HG02870 (cell line): ENCODE results near the gene PRKAR2B.
"Not testable (repeated sequence)": the region's sequence is repeated elsewhere in the genome, so short reads cannot be mapped to it uniquely, and the experiment has no call there.

Source experiments
- ATAC-seq: cut with Tn5 transposase; IDR thresholded peaks from one replicate; pipeline ENCODE4 v1.9.1; 2021; ENCODE audit warnings: mild to moderate bottlenecking, moderate library complexity; ENCODE audit not compliant: unreplicated experiment

PRKAR2B gene

DNA sequence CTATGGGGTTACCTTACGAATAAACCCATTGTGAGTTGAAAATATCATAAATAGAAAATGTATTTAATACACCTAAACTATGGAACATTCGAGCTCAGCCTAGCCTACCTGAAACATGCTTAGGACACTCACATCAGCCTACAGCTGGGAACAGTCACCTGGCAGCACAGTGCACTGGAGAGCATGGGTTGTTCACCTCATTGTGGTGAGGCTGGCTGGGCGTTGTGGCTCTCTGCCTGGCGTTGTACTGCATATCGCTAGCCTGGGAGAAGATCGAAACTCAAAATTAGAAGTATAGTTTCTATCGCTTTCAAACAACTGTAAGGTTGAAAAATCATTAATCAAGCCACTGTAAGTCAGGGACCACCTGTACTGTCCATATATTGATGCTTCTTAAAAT lies 107.0 kb downstream of the PRKAR2B start:
- ATAC-seq = no peak

DNA sequence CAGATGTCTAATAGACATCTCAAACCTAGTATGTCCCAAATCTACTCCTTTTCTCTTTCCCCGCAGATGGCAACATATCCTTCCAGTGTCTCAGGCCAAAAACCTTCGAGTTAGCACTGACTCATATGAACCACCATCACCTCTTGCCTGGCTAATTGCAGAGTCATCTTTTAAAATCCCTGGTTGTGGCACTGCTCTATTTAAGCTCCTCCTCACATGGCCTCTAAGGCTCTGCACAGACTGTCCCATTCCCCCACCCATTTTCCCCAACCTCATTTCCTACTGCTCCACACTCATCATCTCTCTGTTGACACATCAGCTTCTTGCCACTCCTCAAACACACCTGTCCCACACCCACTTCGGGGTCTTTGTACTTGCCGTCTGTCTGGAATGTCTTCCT lies 107.5 kb downstream of the PRKAR2B start:
- no peak for ATAC-seq

DNA sequence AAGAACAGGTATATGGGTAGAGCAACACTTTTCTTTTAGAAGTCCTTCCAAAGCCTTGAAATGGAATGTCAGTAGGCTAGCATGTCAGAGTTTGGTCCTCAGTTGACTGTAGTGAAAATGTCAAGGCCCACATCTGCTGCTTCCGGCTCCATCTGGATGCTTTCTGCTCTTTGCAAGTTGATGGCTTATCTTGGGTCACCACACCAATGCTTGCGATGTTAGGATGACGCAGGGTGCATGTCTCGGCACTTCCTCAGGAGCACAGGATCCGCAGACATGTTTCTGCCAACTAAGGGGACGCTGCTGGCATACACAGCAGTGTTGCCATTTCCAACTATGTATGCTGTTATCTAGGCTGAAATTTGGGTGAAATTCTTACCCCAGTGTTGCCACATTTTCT lies 110.3 kb downstream of the PRKAR2B start:
- ATAC-seq = no peak

DNA sequence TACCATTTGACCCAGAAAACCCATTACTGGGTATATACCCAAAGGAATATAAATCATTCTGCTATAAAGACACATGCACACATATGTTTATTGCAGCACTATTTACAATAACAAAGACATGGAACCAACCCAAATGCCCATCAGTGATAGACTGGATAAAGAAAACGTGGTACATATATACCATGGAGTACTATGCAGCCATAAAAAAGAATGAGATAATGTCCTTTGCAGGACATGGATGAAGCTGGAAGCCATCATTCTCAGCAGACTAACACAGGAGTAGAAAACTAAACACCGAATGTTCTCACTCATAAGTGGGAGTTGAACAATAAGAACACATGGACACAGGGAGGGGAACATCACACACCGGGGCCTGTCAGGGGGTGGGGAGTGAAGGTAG lies 111.2 kb downstream of the PRKAR2B start:
- not testable (repeated sequence) for ATAC-seq

DNA sequence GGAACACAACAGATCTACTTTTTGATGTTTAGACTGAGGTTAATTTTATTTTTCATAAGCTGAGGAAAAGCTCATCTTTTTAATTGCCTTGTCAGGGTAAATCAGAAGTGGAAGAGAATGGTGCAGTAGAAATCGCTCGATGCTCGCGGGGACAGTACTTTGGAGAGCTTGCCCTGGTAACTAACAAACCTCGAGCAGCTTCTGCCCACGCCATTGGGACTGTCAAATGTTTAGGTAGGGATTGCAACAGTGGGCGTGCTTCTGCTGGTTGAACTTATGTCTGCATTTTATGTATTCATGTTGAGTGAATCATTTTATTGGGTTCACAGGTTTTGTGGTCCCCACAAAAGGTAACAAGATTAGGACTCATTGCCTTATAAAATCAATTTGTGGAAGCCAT lies 112.6 kb downstream of the PRKAR2B start:
- ATAC-seq = no peak

DNA sequence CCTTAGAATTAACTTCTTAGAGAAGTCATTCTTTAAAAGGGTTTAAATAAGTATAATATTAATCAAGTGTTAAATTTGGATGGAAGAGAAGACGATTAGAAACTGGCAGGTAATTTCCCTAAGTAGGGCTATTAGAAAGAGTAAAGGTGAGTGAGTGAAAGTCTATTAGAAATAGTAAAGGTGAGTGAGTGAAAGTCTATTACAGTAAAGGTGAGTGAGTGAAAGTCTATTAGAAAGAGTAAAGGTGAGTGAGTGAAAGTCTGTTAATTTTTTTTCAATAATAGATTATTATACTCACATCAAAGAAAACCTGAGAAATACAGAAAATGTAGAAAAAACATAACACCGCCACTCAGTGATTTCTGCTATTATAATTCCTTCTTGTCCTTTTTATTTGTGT lies 113.5 kb downstream of the PRKAR2B start:
- no peak for ATAC-seq

DNA sequence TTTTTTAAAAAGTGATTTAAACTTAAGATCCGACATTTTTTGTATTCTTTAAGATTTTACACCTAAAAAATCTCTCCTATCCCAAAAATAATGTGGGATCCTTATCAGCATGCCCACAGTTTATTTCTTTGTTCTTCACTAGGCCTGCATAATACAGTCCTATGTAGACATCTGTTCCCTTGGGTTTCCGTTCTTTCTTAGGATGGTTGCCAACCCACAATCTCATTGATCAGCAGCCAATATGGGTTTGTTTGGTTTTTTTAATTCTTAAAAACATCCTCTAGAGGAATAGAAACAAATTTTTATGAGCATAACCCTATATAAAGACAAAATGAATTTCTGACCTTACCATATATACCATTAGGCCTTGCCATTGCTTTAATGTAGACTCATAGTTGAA lies 115.9 kb downstream of the PRKAR2B start:
- no peak for ATAC-seq

DNA sequence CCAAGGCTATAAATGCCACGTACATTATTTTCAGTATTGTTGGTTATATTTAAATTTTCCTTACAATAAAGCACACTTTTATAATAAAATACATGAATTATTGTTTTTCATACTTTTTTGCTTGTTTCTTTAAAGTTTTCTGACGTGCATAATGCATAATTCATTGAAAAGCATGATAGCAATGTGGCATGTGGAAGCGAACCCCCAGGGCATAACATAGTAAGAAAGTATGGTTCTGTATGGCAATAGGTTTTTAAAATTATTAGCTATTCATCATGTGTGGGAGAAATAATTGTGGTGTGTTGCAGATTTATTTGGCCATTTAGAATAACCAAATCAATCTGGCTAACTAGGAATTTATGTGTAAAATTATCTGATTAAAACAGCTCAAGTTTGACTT lies 116.9 kb downstream of the PRKAR2B start:
- ATAC-seq = no peak

DNA sequence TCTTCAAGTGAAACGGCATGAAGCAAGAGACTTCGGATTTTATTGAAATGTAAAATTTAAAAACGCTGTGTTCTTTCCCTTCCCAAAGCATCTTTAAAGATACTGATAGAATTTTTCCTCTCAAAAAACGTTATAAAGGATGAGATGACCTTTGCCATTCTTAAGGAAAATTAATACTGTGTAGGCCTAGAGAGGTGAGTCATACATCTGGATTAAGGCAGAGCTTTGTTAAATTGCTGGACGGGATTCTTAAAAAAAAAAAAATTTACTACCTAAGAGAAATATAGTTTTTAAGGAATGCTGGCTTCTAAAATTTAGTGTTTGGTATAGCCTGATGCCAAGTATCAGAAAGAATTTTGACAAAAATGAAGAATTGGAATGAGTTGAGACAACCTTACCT lies 118.0 kb downstream of the PRKAR2B start:
- ATAC-seq = no peak

DNA sequence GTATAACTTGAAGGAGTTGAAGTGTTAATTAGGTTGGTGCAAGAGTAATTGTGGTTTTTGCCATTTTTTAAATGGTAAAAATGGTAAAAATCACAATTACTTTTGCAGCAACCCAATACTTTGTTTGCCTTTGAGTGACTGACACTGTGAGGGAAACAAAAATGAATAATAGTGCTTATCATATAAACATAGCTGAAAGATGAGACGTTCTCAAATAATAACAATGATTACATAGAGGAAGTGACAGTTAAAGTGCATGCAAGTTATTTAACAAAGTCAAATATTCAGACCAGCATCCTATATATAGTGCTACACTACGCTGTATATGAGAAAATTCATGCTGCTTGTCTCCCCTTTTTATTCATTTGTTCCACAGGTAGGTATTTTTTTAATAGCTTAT lies 119.6 kb downstream of the PRKAR2B start:
- ATAC-seq = no peak

DNA sequence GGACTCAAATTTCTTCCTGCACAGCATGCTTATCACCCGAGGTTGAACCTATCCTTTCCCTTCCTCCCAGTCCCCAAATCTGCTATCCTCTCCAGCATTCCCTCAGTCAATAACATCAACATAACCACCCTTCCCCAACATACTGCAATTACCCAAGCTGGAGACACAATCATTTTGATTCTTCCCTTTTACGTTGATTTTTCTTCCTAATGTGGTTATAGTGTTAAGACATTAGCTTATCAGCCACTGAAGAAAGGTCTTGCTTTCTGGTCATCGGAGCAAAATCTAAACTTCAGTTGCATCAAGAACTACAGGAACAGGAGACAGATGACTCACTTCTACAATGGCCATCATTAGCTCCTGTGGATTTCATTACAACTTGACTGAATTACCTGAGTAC lies 120.8 kb downstream of the PRKAR2B start:
- no peak for ATAC-seq

DNA sequence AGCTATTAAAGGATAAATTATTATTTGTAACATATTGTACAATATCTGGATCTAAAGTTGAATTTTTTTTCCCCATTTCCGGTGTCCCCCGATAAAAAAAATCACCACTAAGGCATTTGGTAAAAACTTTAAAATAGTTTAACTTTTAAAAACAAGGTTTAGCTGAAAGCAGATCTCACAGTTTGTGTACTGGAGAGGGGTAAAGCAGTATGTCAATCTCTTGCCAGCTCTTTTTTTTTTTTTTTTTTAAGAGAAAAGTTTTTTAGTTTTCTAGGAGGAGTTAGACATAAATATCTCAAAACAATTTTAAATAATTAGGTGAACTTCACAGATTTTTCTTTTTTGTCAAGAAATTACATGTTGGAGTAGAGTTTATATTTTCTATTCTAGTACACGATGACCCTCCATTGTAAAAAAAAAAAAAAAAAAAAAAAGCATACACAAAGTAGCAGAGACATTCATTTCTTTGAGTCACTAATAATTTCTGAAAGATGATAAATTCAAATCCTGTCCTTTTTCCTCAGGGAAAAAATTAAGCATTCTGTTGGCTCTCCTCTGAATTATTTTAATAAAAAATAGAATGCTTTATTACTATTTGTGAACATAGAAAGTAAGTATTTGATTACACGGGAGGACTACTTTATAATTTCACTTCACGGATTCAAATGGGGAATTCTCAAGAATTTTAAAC lies 122.4 kb downstream of the PRKAR2B start:
- no peak for ATAC-seq

DNA sequence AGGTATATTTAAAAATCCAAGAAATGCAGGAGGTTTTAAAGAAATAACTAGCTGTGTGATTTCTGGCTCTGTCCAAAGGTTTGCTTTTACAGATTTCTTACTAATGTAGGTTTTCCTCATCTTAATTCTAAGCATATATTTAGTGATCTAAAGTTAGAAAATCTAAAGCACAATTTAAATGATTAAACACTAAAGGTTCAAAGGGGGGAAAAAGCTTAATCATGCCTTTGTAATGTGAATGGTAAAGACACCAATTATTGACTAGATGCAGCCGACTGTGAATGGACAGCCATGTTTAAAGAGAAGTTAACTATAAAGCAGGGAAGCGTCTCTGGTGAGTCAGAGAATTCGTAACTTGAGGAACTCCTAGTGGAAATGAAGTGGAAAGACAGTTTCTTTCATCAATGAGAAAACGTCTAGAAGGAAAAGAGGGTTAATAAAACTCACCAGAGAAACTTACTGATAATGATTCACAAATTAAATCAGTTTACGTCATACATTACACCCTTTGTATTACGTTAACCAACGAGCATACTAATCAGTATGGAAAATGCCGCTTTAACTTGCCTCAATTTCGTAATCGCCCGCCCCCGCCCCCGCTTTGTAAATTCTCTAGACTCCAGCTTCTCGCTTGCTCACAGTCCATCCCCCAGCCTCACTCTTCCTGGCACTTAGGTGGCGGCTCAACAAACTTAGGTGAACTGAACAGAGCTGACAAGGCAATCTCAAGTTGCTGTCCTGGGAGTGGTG lies 123.2 kb downstream of the PRKAR2B start:
- ATAC-seq = no peak

DNA sequence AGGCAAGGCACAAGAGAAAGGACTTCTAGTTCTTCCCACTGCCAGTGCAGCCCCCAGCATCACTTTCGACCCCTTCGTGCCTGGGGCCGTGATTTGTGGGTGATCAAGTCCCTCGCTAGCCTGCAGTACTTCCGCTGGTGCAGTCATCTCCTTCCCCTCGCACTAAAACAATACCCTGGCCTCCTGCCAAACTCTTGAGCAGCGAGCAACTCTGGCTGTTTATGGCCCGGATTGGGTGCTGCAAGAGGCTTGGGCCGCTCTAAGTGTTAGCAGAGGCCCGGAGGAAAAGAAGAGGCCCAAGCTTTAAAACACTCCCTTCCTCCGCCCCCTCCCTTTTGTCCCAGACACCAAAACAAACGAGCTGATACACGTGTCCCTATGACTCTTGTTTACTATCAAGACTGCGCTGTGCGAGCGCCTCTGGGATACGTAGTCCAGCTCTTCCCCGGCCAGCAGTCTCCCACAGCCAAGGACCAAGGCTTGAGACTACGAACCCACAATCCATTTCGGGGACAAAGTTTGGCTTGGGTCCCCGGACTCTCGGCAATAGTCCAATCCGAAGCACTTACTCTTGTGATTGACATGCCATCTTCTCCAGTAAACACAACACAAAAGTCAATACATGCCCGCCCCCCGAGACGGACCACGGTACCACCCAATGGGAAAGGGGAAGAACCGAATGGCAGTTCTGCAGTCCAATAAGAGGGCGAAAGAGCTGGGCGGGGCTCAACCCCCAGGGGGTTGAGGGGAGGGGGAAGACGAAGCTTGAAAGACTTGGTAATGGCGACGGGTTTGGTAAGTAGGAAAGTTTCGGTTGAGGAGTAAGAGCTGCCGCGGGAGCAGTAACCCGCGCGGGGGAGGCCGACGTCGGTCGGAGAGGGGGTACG lies 124.0 kb downstream of the PRKAR2B start, which contains the start of gene HBP1:
Gene HBP1, plus strand, starts transcription at position 771 of the 887 bp plus-strand sequence. CDS start 10,891 bp downstream, outside the sequence.
- peak; percentile 89 for ATAC-seq

DNA sequence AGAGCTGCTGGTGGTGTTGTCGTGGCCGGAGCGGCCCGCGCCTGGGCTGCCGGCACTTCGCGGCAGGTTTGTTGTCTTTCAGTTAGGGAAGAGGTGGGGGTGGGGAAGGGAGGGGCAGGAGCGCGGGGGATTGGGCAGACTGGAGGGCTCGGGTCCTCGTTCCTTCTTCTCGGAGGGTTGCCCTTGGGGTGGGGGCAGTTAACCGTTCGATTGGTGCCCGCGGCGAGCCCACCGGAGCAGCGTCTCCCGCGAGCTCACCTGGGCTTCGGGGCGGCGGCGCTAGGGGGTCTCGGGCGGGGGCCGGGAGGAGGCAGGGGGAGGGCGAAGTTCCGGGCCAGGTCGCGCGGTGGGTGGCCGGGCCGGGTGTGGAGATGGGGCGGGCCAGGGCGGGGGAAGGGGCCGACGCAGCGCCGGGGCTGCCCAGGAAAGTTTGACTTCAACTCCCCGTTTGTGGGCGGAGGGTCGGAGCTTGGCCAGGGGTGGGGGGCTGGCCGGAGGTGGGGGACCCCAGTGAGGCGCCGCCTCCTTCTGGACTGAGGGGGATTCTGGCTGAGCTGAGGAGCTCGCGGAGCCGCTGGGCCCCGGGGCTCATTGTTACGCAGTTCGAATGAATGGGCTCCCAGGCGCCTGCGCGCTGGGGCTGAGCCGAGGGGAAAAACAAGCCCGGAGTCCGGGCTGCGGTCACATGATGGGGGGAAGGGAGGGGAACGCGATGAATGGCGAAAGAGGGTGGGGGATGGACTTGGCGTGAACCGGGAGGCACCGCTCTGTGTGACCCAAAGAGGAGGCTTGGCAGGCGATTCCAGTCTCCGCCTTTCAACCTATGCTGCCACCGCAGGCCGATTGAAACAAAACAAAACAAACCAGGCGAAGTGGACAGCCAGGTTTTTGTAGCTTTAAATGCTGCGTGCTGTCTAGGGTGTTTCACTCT lies 124.9 kb downstream of the PRKAR2B start:
- ATAC-seq = no peak

DNA sequence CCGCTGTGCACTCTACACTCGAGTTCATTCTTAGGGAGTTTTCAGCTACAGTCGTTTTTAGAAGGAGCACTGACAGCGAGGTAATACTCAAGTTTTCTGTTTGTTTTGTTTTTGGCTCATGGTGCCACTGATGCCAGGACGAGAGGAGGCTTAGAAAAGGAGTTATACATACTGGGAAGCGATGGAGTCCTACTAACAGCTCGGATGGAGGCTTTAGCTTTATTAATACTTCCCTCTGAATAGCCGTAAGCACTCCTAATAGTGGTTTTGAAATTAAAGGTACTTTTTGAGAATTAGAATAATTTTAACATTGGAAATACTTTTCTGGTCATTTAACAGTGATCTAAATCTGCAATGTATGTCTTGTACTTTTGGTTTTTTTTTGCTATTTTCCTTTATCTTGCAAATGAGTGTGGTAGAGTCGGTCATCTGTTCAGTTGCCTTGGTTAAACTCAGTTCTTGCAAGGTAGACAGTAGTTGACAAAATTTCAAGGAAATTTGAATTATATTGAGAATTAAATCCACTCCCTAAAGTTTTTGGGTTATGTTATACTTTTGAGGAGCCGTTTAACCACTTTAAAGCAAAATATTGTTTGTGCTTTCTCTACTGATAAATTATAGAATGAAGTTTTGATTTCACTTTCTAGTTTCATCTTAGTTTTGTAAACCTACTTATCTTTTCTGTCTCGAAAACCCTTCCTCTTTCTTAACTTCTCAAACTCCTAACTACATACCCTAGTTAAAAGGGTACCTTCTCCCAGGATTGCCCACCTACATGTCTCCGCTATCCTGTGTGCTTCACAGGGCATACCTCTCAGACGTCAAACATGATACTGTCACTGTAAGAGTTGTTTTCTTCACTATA lies 125.8 kb downstream of the PRKAR2B start:
- ATAC-seq = no peak

DNA sequence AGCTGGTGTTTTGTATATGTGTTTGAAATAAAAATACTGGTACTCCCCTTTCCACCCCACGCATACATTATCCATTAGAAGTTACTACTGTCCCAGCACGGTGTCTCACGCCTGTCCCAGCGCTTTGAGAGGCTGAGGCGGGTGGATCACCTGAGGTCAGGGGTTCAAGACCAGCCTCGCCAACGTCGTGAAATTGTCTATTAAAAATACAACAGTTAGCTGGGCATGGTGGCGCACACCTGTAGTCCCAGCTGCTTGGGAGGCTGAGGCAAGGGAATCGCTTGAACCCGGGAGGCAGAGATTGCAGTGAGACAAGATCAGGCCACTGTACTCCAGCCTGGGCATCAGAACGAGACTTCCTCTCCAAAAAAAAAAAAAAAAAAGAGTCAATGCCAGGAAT lies 127.0 kb downstream of the PRKAR2B start:
- no peak for ATAC-seq

DNA sequence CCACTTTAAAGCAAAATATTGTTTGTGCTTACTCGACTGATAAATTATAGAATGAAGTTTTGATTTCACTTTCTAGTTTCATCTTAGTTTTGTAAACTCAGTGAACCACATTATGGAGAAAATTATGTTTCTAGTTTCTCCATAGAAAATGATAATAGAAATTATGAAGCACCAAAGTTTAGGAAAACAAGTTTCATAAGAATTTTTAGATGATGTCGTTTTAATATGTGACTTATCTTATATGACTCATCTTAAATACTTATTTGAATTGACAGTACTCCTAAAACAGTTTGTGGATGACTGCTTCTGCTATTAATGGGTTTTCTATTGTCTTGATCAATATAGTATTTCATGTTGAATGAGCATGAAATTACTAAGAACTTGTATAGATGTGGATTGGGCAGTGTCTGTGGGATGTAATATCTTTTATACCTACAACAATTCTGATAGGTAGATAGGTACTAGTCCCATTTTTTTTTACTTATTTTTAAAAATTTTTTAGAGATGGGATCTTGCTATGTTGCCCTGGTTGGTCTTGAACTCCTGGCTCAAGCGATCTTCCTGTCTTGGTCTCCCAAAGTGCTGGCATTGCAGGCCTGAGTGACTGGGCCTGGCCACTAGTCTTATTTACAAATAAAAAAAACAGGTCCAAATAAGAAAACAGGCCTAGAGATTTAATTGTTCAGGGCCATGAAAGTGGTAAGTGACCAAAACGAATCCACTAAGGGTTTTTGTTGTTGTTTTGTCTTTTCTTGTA lies 127.9 kb downstream of the PRKAR2B start:
- no peak for ATAC-seq

DNA sequence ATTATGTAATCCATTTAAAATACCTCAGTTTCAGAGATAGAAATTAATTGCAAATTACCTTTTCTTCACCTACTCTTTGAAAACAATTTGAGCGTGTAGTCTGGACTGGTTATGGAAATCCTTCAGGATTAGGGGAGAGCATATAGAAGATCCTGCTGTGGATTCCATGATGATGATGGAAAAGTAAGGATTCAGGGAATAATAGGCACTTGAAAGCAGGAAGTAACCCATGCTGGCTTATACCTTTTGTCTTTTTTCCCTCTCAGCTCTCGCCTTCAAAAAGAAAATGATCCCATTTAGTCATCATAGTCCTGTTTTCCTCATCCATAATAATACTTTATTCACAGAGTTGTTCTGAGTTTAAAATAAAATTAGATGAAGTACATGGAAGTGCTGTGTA lies 128.7 kb downstream of the PRKAR2B start:
- no peak for ATAC-seq
